GM12874 (cell line): ENCODE measurements around the gene SLC11A2.

ENCODE experiments used
- CTCF ChIP-seq: IDR thresholded peaks from 2 replicates; pipeline ENCODE4 v1.5.1; 2011; ENCODE audit warnings: low read depth, mild to moderate bottlenecking, control low read depth, low read length, moderate library complexity; ENCODE audit not compliant: insufficient read depth

SLC11A2 gene

GRCh38 chr12:50990147-50990727 is 35.9 kb downstream of the SLC11A2 start:
- TF ChIP-seq CTCF, result no peak

GRCh38 chr12:50988871-50989270 is 37.3 kb downstream of the SLC11A2 start:
- TF ChIP-seq CTCF, result no peak

DNA sequence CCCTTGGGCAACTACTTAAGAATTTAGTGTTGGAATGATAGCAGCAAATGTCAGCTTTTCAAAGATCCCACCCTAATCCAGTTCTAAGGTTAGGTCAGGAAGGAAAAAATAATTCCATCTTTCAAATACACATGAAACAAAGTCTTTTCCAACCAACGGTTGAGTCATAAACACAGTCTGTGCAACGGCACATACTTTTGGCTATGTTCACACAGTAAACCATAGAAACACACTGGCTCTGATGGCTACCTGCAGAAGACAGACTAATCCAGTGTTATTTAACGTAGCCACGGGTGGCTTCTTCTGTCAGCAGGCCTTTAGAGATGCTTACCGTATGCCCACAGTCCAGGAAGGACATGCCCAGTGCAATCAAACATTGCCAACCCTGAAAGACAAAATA is 38.1 kb downstream of the SLC11A2 start:
- TF ChIP-seq CTCF, result no peak

GRCh38 chr12:50986966-50987737 is 39.0 kb downstream of the SLC11A2 start:
- TF ChIP-seq CTCF, result peak; percentile 44

DNA sequence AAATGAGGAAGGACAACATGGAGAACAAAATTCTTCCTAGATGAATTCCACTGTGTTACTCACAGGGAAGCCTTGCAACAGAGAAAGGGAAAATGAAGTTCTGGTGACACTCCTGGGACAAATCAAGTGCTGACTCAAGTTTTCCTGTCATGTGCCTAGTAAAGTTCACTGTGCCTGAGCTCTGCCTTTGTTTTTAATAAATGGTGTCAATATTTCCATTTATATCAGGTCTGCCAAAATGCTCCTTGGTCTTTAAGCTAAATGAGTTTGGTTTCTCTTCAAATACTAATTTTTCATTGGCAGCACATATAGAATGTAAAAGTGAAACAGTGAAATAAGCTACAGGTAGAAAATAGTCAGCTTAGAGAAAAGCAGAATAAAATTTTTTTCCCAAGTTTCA is 40.9 kb downstream of the SLC11A2 start:
- no peak for TF ChIP-seq CTCF

GRCh38 chr12:50984586-50985298 is 41.4 kb downstream of the SLC11A2 start:
- no peak for TF ChIP-seq CTCF
